GM12892 (cell line): ENCODE measurements around the gene GTF3C5.
"Not testable (repeated sequence)": the region's sequence is repeated elsewhere in the genome, so short reads cannot be mapped to it uniquely, and the experiment has no call there.

Experiments used
- POLR2A ChIP-seq: IDR thresholded peaks from 2 replicates; pipeline ENCODE4 v1.6.1; 2011; ENCODE audit warnings: low read depth, low read length, control low read depth
- POLR2AphosphoS5 ChIP-seq: IDR thresholded peaks from 2 replicates; pipeline ENCODE4 v1.6.1; 2011; ENCODE audit warnings: low read depth, low read length, control low read depth
- TAF1 ChIP-seq: IDR thresholded peaks from 2 replicates; pipeline ENCODE4 v1.6.1; 2011; ENCODE audit warnings: low read depth, mild to moderate bottlenecking, control low read depth, low read length, borderline replicate concordance

DNA sequence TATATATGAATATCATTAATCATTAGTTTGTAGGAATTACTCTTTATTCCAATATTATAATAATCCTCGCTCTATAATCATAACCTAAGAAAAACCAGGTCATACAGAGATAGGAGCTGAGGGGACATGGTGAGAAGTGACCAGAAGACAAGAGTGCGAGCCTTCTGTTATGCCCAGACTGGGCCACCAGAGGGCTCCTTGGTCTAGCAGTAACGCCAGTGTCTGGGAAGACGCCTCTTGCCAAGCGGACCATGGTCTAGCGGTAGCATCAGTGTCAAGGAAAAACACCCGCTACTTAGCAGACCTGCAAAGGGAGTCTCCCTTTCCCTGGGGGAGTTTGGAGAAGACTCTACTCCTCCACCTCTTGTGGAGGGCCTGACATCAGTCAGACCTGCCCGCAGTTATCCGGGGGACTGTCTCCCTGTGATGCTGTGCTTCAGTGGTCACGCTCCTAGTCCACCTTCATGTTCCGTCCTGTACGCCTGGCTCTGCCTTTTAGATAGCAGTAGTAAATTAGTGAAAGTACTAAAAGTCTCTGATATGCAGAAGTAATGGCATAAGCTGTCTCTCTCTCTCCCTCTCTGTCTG, 10.2 kb downstream of the GTF3C5 start:
- not testable (repeated sequence) for TF ChIP-seq POLR2AphosphoS5, POLR2A, TAF1
